HCEC 1CT (cell line): Measurements from ENCODE around the gene MFSD2B.

Experiments used
- DNase-seq: peaks from one replicate; pipeline ENCODE4 v3.0.0-alpha.2; 2017

Gene MFSD2B

GRCh38 chr2:24051833-24052232 lies 41.9 kb downstream of the MFSD2B start:
- no peak for DNase-seq

- DNase-seq = no peak
These were observed 43.1 kb downstream of the MFSD2B start for GRCh38 chr2:24052951-24053350.

DNA sequence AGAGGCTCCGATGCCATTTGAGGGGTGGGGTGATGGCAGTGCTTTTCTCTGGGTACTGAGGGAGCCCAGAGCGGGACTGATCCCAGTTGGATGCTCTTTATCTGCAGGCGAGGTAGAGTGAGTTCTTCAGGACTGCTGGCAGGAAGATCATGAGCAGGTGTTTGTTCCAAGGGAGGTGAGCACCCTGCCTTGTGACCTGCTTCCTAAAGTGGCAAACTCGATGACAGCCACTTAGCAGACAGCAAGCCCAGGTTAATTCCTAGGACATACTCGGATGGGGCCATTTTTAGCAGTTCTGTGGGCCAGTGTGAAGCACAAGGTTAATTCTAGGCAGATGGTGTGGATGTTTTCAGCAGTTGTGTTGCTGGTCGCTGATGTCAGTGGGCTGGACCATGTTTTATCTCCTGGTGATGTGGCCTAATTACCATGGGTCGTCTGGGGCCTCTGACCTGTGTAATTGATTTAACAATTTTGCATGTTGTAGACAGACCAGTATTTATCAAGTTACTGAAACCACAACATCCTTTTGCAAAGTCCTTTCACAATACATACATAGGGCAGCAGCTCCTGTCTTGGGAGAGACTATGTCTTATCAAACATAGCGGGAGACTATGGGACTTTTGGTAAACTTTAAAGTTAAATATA lies 44.6 kb downstream of the MFSD2B start:
- DNase-seq = no peak

- no peak for DNase-seq
These were observed 45.9 kb downstream of the MFSD2B start for GRCh38 chr2:24055750-24056149.

DNA sequence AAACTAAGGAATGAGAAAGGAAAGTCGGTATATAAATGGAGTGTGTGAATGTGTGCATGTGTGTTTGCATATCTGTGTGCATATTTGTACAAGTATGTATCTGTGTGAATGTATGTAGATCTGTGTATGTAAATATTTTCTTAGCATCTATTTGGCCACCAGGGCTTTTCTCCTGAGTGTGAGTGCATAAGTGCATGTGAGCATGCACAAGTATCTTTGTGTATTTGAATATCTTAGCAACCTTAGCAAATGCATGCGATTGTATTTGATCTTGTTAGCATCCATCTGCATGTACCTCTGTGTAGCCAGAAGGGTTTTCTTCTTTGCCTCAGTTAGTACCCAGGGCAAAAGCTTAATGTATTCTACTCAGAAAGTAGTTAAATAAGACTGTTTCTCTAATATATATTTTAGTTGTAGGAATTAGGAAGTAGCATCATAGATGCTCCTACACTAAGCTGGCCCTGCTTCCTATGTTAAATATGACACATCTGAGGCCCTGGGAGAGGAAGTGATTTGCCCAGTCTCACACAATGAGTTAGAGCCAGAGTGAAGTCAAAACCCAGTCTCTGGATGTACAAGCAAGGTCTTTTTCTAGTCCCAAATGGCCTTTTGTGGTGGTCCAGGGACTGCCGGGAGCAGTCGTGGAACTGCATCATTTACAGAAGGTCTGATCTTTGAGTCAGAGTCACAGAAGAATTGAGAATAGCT lies 48.8 kb downstream of the MFSD2B start:
- no peak for DNase-seq

- no peak for DNase-seq
These were observed 55.5 kb downstream of the MFSD2B start for GRCh38 chr2:24065341-24065740.

DNA sequence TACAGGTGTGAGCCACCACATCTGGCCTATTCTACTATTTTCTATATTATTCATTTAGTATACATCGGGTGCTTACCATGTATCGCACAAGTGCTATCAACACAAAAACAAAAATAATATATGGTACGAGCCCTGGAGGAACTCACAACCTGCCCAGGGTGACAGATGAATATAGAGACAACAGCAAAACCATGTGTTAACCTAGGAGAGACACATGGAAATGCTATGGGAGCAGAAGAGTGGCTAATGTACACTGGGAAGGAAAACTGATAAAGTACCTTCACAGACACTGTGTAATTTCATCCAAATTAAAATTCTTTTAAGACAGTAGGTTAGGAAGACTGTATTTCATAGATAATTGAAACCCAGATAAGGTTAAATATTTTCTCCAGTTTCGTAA lies 62.4 kb downstream of the MFSD2B start:
- DNase-seq = no peak

DNA sequence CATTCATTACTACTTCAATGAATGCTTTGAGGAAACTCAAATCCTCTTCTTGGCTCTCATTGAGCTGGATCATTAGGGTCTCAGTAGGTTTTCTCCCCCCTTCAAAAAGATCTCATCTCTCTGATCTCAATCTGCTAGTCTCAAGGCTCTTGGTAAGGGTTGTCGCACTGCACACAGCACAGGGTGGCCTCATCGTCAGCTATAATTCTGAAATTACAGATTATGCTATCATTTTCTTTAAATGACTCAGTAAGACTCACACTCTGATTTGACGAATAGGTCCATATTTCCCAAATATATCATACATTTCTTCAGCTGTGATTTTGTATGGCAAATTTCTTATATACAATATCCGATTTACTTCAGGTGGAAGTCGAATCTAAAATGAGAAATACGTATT lies 63.9 kb downstream of the MFSD2B start:
- no peak for DNase-seq

- no peak for DNase-seq
These were observed 65.4 kb downstream of the MFSD2B start for GRCh38 chr2:24075259-24075658.
